ENCODE measurements around the gene RNF17. TPM values are rescaled to one million over a fixed set of nuclear protein-coding genes. Genes with fewer than 3 reads are reported as not detected.

The RNF17 gene
- total RNA-seq, 1 donor, result not detected

GRCh38 chr13:24878340-24878739 is 114.4 kb downstream of the RNF17 start:
- TF ChIP-seq CTCF (IDR thresholded peaks at IDR 0.05; ENCODE audit: insufficient read depth, low read length), result no peak
- no peak for DNase-seq (ENCODE audit: low read depth)
- H3K4me3 ChIP-seq (ENCODE audit: low read depth, low read length), result no peak overlapping the region

GRCh38 chr13:24882665-24883064 is 118.7 kb downstream of the RNF17 start:
- TF ChIP-seq CTCF (IDR thresholded peaks at IDR 0.05; ENCODE audit: insufficient read depth, low read length), result no peak
- no peak overlapping the region for H3K4me3 ChIP-seq (ENCODE audit: low read depth, low read length)
- DNase-seq (ENCODE audit: low read depth), result no peak

- TF ChIP-seq CTCF (IDR thresholded peaks at IDR 0.05; ENCODE audit: insufficient read depth, low read length), result no peak
- DNase-seq (ENCODE audit: low read depth), result no peak
- no peak overlapping the region for H3K4me3 ChIP-seq (ENCODE audit: low read depth, low read length)
Observed at GRCh38 chr13:24887759-24888158, 123.8 kb downstream of the RNF17 start.

GRCh38 chr13:24888291-24888931 is 124.4 kb downstream of the RNF17 start:
- no peak for DNase-seq (ENCODE audit: low read depth)
- TF ChIP-seq CTCF (IDR thresholded peaks at IDR 0.05; ENCODE audit: insufficient read depth, low read length), result no peak
- no peak overlapping the region for H3K4me3 ChIP-seq (ENCODE audit: low read depth, low read length)

- DNase-seq (ENCODE audit: low read depth), result no peak
- TF ChIP-seq CTCF (IDR thresholded peaks at IDR 0.05; ENCODE audit: insufficient read depth, low read length), result no peak
- H3K4me3 ChIP-seq (ENCODE audit: low read depth, low read length), result no peak overlapping the region
Observed at GRCh38 chr13:24890256-24890655, 126.3 kb downstream of the RNF17 start.

GRCh38 chr13:24891476-24892108 is 127.6 kb downstream of the RNF17 start:
- TF ChIP-seq CTCF (IDR thresholded peaks at IDR 0.05; ENCODE audit: insufficient read depth, low read length), result no peak
- H3K4me3 ChIP-seq (ENCODE audit: low read depth, low read length), result no peak overlapping the region
- DNase-seq (ENCODE audit: low read depth), result no peak

Measured in fibroblast of the aortic adventitia (primary cell).